Prostate gland (tissue), 2 donors: ENCODE data around the gene DNAJC1.

Experiments used
- POLR2A ChIP-seq: fragments of 450-650 bp; IDR thresholded peaks from one replicate; pipeline ENCODE4 v1.6.1; 2016; ENCODE audit warnings: antibody characterized with exemption, mild to moderate bottlenecking
- POLR2AphosphoS5 ChIP-seq: sonication (generic); formaldehyde crosslinking; IDR thresholded peaks from one replicate; pipeline ENCODE4 v1.6.1; 2017; ENCODE audit warnings: antibody characterized with exemption
- TF ChIP-seq, protein P1 (sequence below), 4 experiments: fragments of 200-600 bp in 2 of 4; fragments of 450-650 bp in 2 of 4; sonication (generic) in 2 of 4; IDR thresholded peaks; 1 replicate in 3 of 4; 2 replicates in 1 of 4; pipeline ENCODE4 v1.5.1; 2016 to 2019; ENCODE audit warnings: antibody characterized with exemption in 4 of 4, mild to moderate bottlenecking in 2 of 4, moderate library complexity in 2 of 4

DNA sequence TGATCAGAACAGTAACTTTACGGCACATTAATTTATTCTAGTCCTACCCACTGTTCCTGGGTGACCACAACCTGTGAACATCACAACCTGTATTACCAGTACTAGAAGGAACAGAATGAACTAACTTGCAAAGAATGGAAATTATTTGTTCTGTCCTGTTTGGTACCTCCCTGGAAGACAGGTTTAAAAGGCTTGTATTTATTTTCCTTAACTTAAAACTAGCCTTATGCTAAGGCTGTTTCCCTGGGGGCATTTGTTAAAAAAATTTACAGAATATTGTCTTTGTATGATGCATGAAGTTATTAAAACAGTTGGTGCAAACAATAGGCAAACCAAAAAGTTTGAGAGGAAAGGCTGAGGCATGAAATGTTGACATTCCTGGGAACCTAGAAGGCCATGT is 132.7 kb downstream of the DNAJC1 start:
- TF ChIP-seq, protein P1, sequence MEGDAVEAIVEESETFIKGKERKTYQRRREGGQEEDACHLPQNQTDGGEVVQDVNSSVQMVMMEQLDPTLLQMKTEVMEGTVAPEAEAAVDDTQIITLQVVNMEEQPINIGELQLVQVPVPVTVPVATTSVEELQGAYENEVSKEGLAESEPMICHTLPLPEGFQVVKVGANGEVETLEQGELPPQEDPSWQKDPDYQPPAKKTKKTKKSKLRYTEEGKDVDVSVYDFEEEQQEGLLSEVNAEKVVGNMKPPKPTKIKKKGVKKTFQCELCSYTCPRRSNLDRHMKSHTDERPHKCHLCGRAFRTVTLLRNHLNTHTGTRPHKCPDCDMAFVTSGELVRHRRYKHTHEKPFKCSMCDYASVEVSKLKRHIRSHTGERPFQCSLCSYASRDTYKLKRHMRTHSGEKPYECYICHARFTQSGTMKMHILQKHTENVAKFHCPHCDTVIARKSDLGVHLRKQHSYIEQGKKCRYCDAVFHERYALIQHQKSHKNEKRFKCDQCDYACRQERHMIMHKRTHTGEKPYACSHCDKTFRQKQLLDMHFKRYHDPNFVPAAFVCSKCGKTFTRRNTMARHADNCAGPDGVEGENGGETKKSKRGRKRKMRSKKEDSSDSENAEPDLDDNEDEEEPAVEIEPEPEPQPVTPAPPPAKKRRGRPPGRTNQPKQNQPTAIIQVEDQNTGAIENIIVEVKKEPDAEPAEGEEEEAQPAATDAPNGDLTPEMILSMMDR (IDR thresholded peaks at IDR 0.05), result no peak
- TF ChIP-seq POLR2A (no peak), POLR2AphosphoS5 (no peak)
